Mesenchymal stem cell (in vitro differentiated cells and primary cell): ENCODE data around the gene ADAP2. TPM values are rescaled to one million over a fixed set of nuclear protein-coding genes. Genes with fewer than 3 reads are reported as not detected.

Source experiments
- DNase-seq: peaks from one replicate; pipeline ENCODE4 v3.0.0-alpha.2; 2013
- H2AFZ ChIP-seq: one replicate; pipeline ENCODE4 v1.6.1; 2013; ENCODE audit warnings: low read depth, mild to moderate bottlenecking, control low read depth, inconsistent platforms, low read length, moderate library complexity
- H2AK5ac ChIP-seq: 2 replicates; pipeline ENCODE4 v1.6.1; 2013; ENCODE audit warnings: low read length, moderate library complexity, mild to moderate bottlenecking, inconsistent platforms; ENCODE audit not compliant: severe bottlenecking
- H2BK120ac ChIP-seq: one replicate; pipeline ENCODE4 v1.6.1; 2013; ENCODE audit warnings: low read depth, mild to moderate bottlenecking, inconsistent platforms, low read length, moderate library complexity
- H2BK12ac ChIP-seq, 2 experiments: one replicate each; pipeline ENCODE4 v1.6.1; 2013; ENCODE audit warnings: inconsistent platforms in 2 of 2, low read length in 2 of 2, mild to moderate bottlenecking in 2 of 2, moderate library complexity in 2 of 2, control low read depth in 1 of 2
- H2BK15ac ChIP-seq: one replicate; pipeline ENCODE4 v1.6.1; 2013; ENCODE audit warnings: mild to moderate bottlenecking, low read depth, inconsistent platforms; ENCODE audit not compliant: poor library complexity, severe bottlenecking
- H2BK5ac ChIP-seq: 2 replicates; pipeline ENCODE4 v1.6.1; 2013; ENCODE audit warnings: low read depth, mild to moderate bottlenecking, low read length, control low read depth, inconsistent platforms; ENCODE audit not compliant: poor library complexity, severe bottlenecking
- H3K14ac ChIP-seq, 2 experiments: one replicate each; pipeline ENCODE4 v1.6.1; 2013; ENCODE audit warnings: inconsistent platforms in 2 of 2, low read length in 2 of 2, control low read depth in 1 of 2, mild to moderate bottlenecking in 1 of 2, moderate library complexity in 1 of 2
- H3K18ac ChIP-seq, 2 experiments: one replicate each; pipeline ENCODE4 v1.6.1; 2013; ENCODE audit warnings: inconsistent platforms in 2 of 2, low read length in 2 of 2, control low read depth in 1 of 2, low read depth in 1 of 2, mild to moderate bottlenecking in 1 of 2
- H3K23ac ChIP-seq, 2 experiments: one replicate each; pipeline ENCODE4 v1.6.1; 2013; ENCODE audit warnings: inconsistent platforms in 2 of 2, low read length in 2 of 2, mild to moderate bottlenecking in 2 of 2, moderate library complexity in 2 of 2, control low read depth in 1 of 2
- H3K27ac ChIP-seq: 2 replicates; pipeline ENCODE4 v1.5.1; 2013; ENCODE audit warnings: mild to moderate bottlenecking, moderate library complexity, low read length, control low read depth, inconsistent platforms; ENCODE audit not compliant: poor library complexity, severe bottlenecking
- H3K27me3 ChIP-seq, 2 experiments: 2 replicates each; pipeline versions ENCODE4 v1.6.1 to v1.7.0; 2013; ENCODE audit warnings: low read length in 2 of 2, mild to moderate bottlenecking in 2 of 2, moderate library complexity in 2 of 2, control low read depth in 1 of 2, inconsistent platforms in 1 of 2; ENCODE audit not compliant: control insufficient read depth in 1 of 2, insufficient read depth in 1 of 2
- H3K36me3 ChIP-seq, 2 experiments: 2 replicates each; pipeline versions ENCODE4 v1.6.1 to v1.7.0; 2013; ENCODE audit warnings: low read length in 2 of 2, control low read depth in 1 of 2, inconsistent platforms in 1 of 2, low read depth in 1 of 2, mild to moderate bottlenecking in 1 of 2; ENCODE audit not compliant: insufficient read depth in 2 of 2, control insufficient read depth in 1 of 2
- H3K4ac ChIP-seq, 2 experiments: one replicate each; pipeline ENCODE4 v1.6.1; 2013; ENCODE audit warnings: inconsistent platforms in 2 of 2, low read length in 2 of 2, mild to moderate bottlenecking in 2 of 2, moderate library complexity in 2 of 2, control low read depth in 1 of 2, low read depth in 1 of 2
- H3K4me1 ChIP-seq: 2 replicates; pipeline ENCODE4 v1.6.1; 2013; ENCODE audit warnings: low read depth, low read length, control low read depth; ENCODE audit not compliant: control insufficient read depth, insufficient read depth
- H3K4me2 ChIP-seq: 2 replicates; pipeline ENCODE4 v1.6.1; 2013; ENCODE audit warnings: low read length, mild to moderate bottlenecking, inconsistent platforms; ENCODE audit not compliant: poor library complexity, severe bottlenecking
- H3K4me3 ChIP-seq, 2 experiments: 2 replicates each; pipeline versions ENCODE4 v1.5.1 to v1.7.0; 2013; ENCODE audit warnings: low read length in 2 of 2, mild to moderate bottlenecking in 2 of 2, control low read depth in 1 of 2, low read depth in 1 of 2; ENCODE audit not compliant: insufficient read depth in 1 of 2
- H3K79me1 ChIP-seq: replicated peaks from 2 replicates; pipeline ENCODE4 v1.6.1; 2013; ENCODE audit warnings: mild to moderate bottlenecking, control low read depth, low read length, inconsistent platforms; ENCODE audit not compliant: poor library complexity, severe bottlenecking
- H3K9ac ChIP-seq: 2 replicates; pipeline ENCODE4 v1.7.0; 2013; ENCODE audit warnings: mild to moderate bottlenecking, low read length, moderate library complexity
- H3K9me3 ChIP-seq: 2 replicates; pipeline ENCODE4 v1.7.0; 2013; ENCODE audit warnings: mild to moderate bottlenecking, low read length; ENCODE audit not compliant: control insufficient read depth
- H4K8ac ChIP-seq: one replicate; pipeline ENCODE4 v1.6.1; 2013; ENCODE audit warnings: inconsistent platforms, mild to moderate bottlenecking, low read length, moderate library complexity
- H4K91ac ChIP-seq: one replicate; pipeline ENCODE4 v1.6.1; 2013; ENCODE audit warnings: mild to moderate bottlenecking, low read length, inconsistent platforms
- WGBS: methylation state at CpG from one replicate; pipeline ENCODE4 v1.1.7; 2013; ENCODE audit warnings: mixed read lengths; 5-methylcytosine and 5-hydroxymethylcytosine counted together
- polyA plus RNA-seq, 2 experiments: library from polyadenylated mRNA; stranded (reverse); fragments of 200-250 nt; gene quantifications; one replicate each; pipeline ENCODE4 v1.2.3, GENCODE V29; 2013

ADAP2 gene, protein sequence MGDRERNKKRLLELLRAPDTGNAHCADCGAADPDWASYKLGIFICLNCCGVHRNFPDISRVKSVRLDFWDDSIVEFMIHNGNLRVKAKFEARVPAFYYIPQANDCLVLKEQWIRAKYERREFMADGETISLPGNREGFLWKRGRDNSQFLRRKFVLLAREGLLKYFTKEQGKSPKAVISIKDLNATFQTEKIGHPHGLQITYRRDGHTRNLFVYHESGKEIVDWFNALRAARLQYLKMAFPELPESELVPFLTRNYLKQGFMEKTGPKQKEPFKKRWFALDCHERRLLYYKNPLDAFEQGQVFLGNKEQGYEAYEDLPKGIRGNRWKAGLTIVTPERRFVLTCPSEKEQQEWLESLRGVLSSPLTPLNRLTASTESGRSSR
- 10.4 TPM for polyA plus RNA-seq (2013, experiment 1 of 2)
- 11.5 TPM for polyA plus RNA-seq (2013, experiment 2 of 2)

DNA sequence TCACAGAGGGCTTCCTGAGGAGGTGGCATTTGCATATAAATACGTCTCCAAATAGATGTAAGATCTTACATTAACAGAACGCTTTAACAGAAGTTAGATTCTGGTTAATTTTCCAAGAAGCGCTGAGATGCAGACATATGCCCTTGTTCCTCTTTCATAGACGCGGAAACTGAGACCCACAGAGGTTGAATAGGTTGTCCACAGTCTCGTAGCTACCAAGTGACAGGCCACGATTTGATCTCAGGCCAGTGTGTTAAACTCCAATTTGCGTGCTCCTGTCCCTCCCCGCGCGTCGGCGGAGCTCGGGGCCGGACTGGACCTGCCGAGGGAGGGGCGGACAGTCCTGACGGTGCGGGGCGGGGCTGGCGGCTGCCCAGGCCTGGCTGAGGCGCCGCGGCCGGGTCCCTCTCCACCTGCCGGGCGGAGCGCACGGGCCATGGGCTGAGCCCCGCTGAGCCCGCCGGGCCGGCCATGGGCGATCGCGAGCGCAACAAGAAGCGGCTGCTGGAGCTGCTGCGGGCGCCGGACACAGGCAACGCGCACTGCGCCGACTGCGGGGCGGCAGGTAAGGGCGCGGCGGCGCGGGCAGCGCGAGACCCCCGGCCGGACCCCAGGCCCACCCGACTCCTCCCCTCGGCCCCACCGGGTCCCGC lies at the start of gene ADAP2:
Gene ADAP2 (plus strand): TSS at position 402 of the 653 bp plus-strand sequence. CDS start 70 bp downstream, at position 472.
- 11% methylated on average over 26 of the region's 60 CpGs for WGBS
- peaks cover 2% of the 10 kb centered on the region for H3K79me1 ChIP-seq

DNA sequence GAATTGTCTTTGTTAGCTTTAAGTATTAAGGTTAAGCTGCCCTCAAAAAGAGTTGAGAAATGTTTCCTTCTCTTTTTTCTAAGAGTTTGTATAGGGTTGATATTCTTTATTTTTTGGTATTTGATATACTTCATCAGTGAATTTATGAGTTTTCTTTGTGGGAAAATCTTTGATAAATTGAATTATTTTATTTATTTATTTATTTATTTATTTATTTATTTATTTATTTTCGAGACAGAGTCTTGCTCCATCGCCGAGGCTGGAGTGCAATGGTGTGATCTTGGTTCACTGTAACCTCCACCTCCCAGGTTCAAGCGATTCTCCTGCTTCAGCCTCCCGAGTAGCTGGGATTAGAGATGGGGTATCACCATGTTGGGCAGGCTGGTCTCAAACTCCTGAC lies 35.6 kb upstream of the ADAP2 start:
- no peak for DNase-seq
- Histone ChIP-seq H2AK5ac (no peak overlapping the region), H2BK120ac (no peak overlapping the region), H4K91ac (no peak overlapping the region), H3K9ac (no peak overlapping the region), H3K27ac (no peak overlapping the region), H3K36me3 (peaks cover 0 to 4% of the 10 kb centered on the region in 2 experiments), H2BK12ac (no peak overlapping the region), H3K4ac (no peak overlapping the region), H4K8ac (no peak overlapping the region), H3K9me3 (no peaks in the 10 kb centered on the region), H3K23ac (no peak overlapping the region), H2BK15ac (no peak overlapping the region), H3K4me1 (peaks cover 5% of the 10 kb centered on the region), H3K4me3 (no peak overlapping the region), H3K4me2 (no peak overlapping the region), H3K79me1 (peaks cover 15% of the 10 kb centered on the region), H2BK5ac (no peak overlapping the region), H3K27me3 (no peaks in the 10 kb centered on the region), H3K14ac (no peak overlapping the region), H3K18ac (no peak overlapping the region), H2AFZ (no peak overlapping the region)
- WGBS: 100% methylated on average over 5 of the region's 5 CpGs

More for the DNA sequence above, at the start of gene ADAP2:
- H3K27ac ChIP-seq: no peak within 1 kb of the TSS
- peak within 1 kb of the TSS; percentile 36 for H2BK15ac ChIP-seq
- H3K4me3 ChIP-seq: peak within 1 kb of the TSS; percentile 65 to 66
- H2BK5ac ChIP-seq: no peak within 1 kb of the TSS
- H3K23ac ChIP-seq: peak within 1 kb of the TSS in 1 of 2 experiments; percentile 42
- peak; percentile 26 for DNase-seq
- peak within 1 kb of the TSS; percentile 26 for H3K9ac ChIP-seq
- peak within 1 kb of the TSS; percentile 93 for H4K8ac ChIP-seq
- peak within 1 kb of the TSS in 1 of 2 experiments; percentile 30 for H3K4ac ChIP-seq
- H3K14ac ChIP-seq: peak within 1 kb of the TSS in 1 of 2 experiments; percentile 11
- no peaks in the 10 kb centered on the region for H3K9me3 ChIP-seq
- H3K4me2 ChIP-seq: peak within 1 kb of the TSS; percentile 95
- H3K4me1 ChIP-seq: peaks cover 24% of the 10 kb centered on the region
- peak within 1 kb of the TSS; percentile 18 to 77 for H2BK12ac ChIP-seq
- no peak within 1 kb of the TSS for H2AK5ac ChIP-seq
- H2AFZ ChIP-seq: peak within 1 kb of the TSS; percentile 78
- H4K91ac ChIP-seq: peak within 1 kb of the TSS; percentile 53
- peak within 1 kb of the TSS; percentile 21 for H2BK120ac ChIP-seq
- peaks cover 0 to 40% of the 10 kb centered on the region in 2 experiments for H3K27me3 ChIP-seq
- peak within 1 kb of the TSS; percentile 46 to 56 for H3K18ac ChIP-seq
- no peaks in the 10 kb centered on the region for H3K36me3 ChIP-seq

DNA sequence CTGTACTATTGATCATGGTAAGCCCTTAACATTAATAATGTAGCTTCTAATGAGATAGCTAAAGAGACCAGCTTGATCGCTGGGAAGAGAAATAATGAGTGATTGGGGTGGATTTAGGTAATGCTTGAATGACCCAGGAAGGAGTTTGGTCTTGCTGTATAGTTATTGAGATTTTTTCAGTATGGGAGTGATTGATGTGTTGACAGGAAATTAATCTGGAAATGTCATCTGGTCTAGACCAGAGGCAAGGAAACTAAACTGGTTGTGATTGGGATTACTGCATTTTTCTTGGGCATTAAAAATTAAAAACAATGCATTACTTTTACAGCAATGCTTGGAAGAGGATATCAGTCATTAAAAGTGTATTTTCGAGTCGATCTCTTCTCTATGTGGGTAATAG lies 27.5 kb upstream of the ADAP2 start:
- H2BK5ac ChIP-seq: no peak overlapping the region
- H4K8ac ChIP-seq: no peak overlapping the region
- H2BK12ac ChIP-seq: no peak overlapping the region
- H4K91ac ChIP-seq: no peak overlapping the region
- no peak overlapping the region for H3K27ac ChIP-seq
- H3K9ac ChIP-seq: no peak overlapping the region
- no peak overlapping the region for H3K14ac ChIP-seq
- H3K79me1 ChIP-seq: peaks cover 21% of the 10 kb centered on the region
- H3K4me2 ChIP-seq: no peak overlapping the region
- H3K27me3 ChIP-seq: no peaks in the 10 kb centered on the region
- no peak for DNase-seq
- peaks cover 18 to 33% of the 10 kb centered on the region in 2 experiments for H3K36me3 ChIP-seq
- H3K9me3 ChIP-seq: no peaks in the 10 kb centered on the region
- H2AK5ac ChIP-seq: no peak overlapping the region
- no peak overlapping the region for H3K4me3 ChIP-seq
- H3K4me1 ChIP-seq: peaks cover 1% of the 10 kb centered on the region
- WGBS: 100% methylated on average over 3 of the region's 3 CpGs
- no peak overlapping the region for H3K18ac ChIP-seq
- no peak overlapping the region for H2BK15ac ChIP-seq
- no peak overlapping the region for H3K4ac ChIP-seq
- no peak overlapping the region for H2AFZ ChIP-seq
- no peak overlapping the region for H3K23ac ChIP-seq
- H2BK120ac ChIP-seq: no peak overlapping the region

DNA sequence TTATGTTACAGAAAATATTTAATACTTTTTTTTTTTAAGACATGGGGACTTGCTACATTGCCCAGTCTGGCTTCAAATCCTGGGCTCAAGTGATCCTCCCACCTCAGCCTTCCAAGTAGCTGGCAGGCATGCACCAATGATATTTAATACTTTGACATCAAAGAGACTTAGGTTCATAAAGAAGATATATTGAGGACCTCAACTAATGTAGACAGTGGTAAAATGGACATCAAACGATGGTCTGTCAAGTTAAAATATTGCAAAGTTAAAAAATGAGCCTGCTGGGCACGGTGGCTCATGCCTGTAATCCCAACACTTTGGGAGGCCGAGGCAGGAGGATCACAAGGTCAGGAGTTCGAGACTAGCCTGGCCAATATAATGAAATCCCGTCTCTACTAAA lies 24.4 kb upstream of the ADAP2 start:
- H3K9me3 ChIP-seq: no peaks in the 10 kb centered on the region
- no peak overlapping the region for H3K4me2 ChIP-seq
- peaks cover 15% of the 10 kb centered on the region for H3K79me1 ChIP-seq
- no peak overlapping the region for H2BK15ac ChIP-seq
- no peak overlapping the region for H3K27ac ChIP-seq
- no peak overlapping the region for H2BK12ac ChIP-seq
- H3K4me1 ChIP-seq: peaks cover 1% of the 10 kb centered on the region
- no peak overlapping the region for H3K23ac ChIP-seq
- H3K14ac ChIP-seq: no peak overlapping the region
- H4K8ac ChIP-seq: no peak overlapping the region
- no peak overlapping the region for H2BK120ac ChIP-seq
- DNase-seq: no peak
- H3K4ac ChIP-seq: no peak overlapping the region
- H3K27me3 ChIP-seq: no peaks in the 10 kb centered on the region
- no peak overlapping the region for H2AK5ac ChIP-seq
- peaks cover 15 to 58% of the 10 kb centered on the region in 2 experiments for H3K36me3 ChIP-seq
- WGBS: 100% methylated on average over 3 of the region's 5 CpGs
- no peak overlapping the region for H3K4me3 ChIP-seq
- H3K18ac ChIP-seq: no peak overlapping the region
- no peak overlapping the region for H2BK5ac ChIP-seq
- no peak overlapping the region for H3K9ac ChIP-seq
- no peak overlapping the region for H2AFZ ChIP-seq
- H4K91ac ChIP-seq: no peak overlapping the region
